ENCODE measurements around the gene TEX35.

The TEX35 gene

GRCh38 chr1:178560871-178561376 lies 48.0 kb downstream of the TEX35 start:
- DNase-seq (ENCODE audit: insufficient read length, low spot score) (no peak), FAIRE-seq (no peak)
- TF ChIP-seq POLR2AphosphoS5 (IDR thresholded peaks at IDR 0.05; ENCODE audit: low read depth, low read length): no peak
- TF ChIP-seq TAF1 (IDR thresholded peaks at IDR 0.05; ENCODE audit: low read depth, low read length): no peak
- no peak for TF ChIP-seq POLR2A (IDR thresholded peaks at IDR 0.05; ENCODE audit: low read depth, low read length)
- no peak for TF ChIP-seq POU2F2 (IDR thresholded peaks at IDR 0.05; ENCODE audit: low read depth, low read length)
- TF ChIP-seq PAX5 (IDR thresholded peaks at IDR 0.05; ENCODE audit: insufficient read depth, low read length, severe bottlenecking): no peak
- TF ChIP-seq SPI1 (IDR thresholded peaks at IDR 0.05; ENCODE audit: low read depth, low read length): no peak

- no peak for DNase-seq (ENCODE audit: insufficient read length, low spot score)
- no peak for FAIRE-seq
- TF ChIP-seq POU2F2 (IDR thresholded peaks at IDR 0.05; ENCODE audit: low read depth, low read length): no peak
- no peak for TF ChIP-seq SPI1 (IDR thresholded peaks at IDR 0.05; ENCODE audit: low read depth, low read length)
- TF ChIP-seq TAF1 (IDR thresholded peaks at IDR 0.05; ENCODE audit: low read depth, low read length): no peak
- no peak for TF ChIP-seq POLR2A (IDR thresholded peaks at IDR 0.05; ENCODE audit: low read depth, low read length)
- no peak for TF ChIP-seq POLR2AphosphoS5 (IDR thresholded peaks at IDR 0.05; ENCODE audit: low read depth, low read length)
- no peak for TF ChIP-seq PAX5 (IDR thresholded peaks at IDR 0.05; ENCODE audit: insufficient read depth, low read length, severe bottlenecking)
These were observed 50.4 kb downstream of the TEX35 start for GRCh38 chr1:178563099-178563820.

DNA sequence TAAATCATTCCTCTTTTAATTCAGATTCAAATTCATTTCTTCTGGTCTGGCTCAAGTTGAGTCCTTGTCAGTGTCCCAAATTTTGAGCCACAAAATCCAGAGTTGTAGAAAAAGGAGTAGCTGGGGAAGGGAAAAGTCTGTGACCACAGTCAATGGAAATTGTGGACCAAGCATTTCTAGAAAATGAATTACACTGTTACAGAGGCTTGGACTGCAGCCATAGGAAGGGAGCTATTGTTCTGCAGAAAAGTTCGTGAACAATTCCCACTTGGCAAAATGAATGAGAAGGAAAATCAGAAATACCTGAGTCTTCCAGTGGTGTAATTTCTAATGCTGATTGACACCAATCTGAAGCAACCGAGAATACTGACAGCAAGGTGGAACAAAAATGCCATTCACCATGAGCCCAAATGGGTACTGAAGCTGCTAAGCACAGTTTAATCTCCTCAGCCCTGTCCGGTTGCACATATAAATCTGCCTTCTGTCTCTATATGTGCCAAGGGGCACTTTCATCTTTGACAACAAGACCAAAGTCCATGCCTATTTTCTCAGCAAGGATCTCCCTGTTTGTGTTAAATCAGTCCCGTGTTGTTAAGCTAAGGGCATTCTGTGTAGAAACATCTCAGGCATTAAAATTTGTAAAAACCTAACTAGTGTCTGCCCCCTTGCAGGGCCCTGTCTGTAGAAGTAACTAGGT lies 51.3 kb downstream of the TEX35 start:
- DNase-seq (ENCODE audit: insufficient read length, low spot score) (no peak), FAIRE-seq (no peak)
- TF ChIP-seq TAF1 (IDR thresholded peaks at IDR 0.05; ENCODE audit: low read depth, low read length): no peak
- no peak for TF ChIP-seq PAX5 (IDR thresholded peaks at IDR 0.05; ENCODE audit: insufficient read depth, low read length, severe bottlenecking)
- TF ChIP-seq POLR2A (IDR thresholded peaks at IDR 0.05; ENCODE audit: low read depth, low read length): no peak
- TF ChIP-seq POU2F2 (IDR thresholded peaks at IDR 0.05; ENCODE audit: low read depth, low read length): no peak
- TF ChIP-seq POLR2AphosphoS5 (IDR thresholded peaks at IDR 0.05; ENCODE audit: low read depth, low read length): no peak
- TF ChIP-seq SPI1 (IDR thresholded peaks at IDR 0.05; ENCODE audit: low read depth, low read length): no peak

DNA sequence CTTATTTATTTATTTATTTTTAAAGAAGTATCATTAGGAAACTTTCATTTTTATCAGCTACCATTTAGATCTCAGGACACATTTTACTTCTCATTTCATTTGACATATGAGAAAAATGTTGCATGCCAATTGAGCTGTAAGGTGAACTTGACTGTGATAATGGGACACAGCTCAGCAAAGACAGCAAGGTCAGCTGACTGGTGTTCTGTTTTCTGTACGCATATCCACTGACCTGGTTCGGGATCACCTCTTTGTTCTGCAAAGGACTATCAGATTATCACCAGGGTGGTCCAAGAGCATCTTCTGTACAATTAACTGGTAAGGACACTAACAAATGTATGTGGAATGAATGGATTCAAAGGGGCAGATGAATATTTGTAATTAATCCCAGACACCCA lies 51.9 kb downstream of the TEX35 start:
- TF ChIP-seq POU2F2 (IDR thresholded peaks at IDR 0.05; ENCODE audit: low read depth, low read length) (no peak), POLR2A (IDR thresholded peaks at IDR 0.05; ENCODE audit: low read depth, low read length) (no peak), TAF1 (IDR thresholded peaks at IDR 0.05; ENCODE audit: low read depth, low read length) (no peak), SPI1 (IDR thresholded peaks at IDR 0.05; ENCODE audit: low read depth, low read length) (no peak), POLR2AphosphoS5 (IDR thresholded peaks at IDR 0.05; ENCODE audit: low read depth, low read length) (no peak), PAX5 (IDR thresholded peaks at IDR 0.05; ENCODE audit: insufficient read depth, low read length, severe bottlenecking) (no peak)
- FAIRE-seq (no peak), DNase-seq (ENCODE audit: insufficient read length, low spot score) (no peak)

- no peak for FAIRE-seq
- TF ChIP-seq TAF1 (IDR thresholded peaks at IDR 0.05; ENCODE audit: low read depth, low read length) (no peak), POLR2A (IDR thresholded peaks at IDR 0.05; ENCODE audit: low read depth, low read length) (no peak), POU2F2 (IDR thresholded peaks at IDR 0.05; ENCODE audit: low read depth, low read length) (no peak), SPI1 (IDR thresholded peaks at IDR 0.05; ENCODE audit: low read depth, low read length) (no peak)
- DNase-seq (ENCODE audit: insufficient read length, low spot score): no peak
These were observed 52.7 kb downstream of the TEX35 start for GRCh38 chr1:178565586-178565985.

GRCh38 chr1:178566187-178566586 lies 53.3 kb downstream of the TEX35 start:
- TF ChIP-seq SPI1 (IDR thresholded peaks at IDR 0.05; ENCODE audit: low read depth, low read length): no peak
- TF ChIP-seq POU2F2 (IDR thresholded peaks at IDR 0.05; ENCODE audit: low read depth, low read length): 0 out of 2 replicates have a peak, but pooled peaks have one; percentile 18
- DNase-seq (ENCODE audit: insufficient read length, low spot score): no peak
- FAIRE-seq: no peak

DNA sequence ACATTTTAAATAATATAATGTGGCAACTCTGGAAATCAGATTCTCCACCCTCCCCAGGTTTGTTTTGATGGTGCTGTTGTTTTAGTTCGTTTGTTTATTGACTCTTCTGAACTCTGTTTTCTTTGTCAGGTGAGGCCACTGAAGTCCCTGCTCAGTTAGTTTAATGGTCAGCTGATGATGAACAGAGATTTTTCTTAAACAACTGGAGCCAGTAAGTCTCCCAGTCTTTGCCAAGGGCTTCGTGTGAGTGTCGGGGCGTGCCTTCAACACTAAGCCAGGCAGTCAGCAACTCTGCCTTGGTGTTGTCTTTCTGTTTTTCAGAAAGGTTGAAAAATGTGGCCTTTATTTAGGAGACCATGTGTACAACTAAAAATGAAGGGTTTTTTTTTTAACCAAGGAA lies 58.9 kb downstream of the TEX35 start:
- DNase-seq (ENCODE audit: insufficient read length, low spot score): no peak
- FAIRE-seq: no peak
- no peak for TF ChIP-seq PAX5 (IDR thresholded peaks at IDR 0.05; ENCODE audit: insufficient read depth, low read length, severe bottlenecking)
- TF ChIP-seq POLR2A (IDR thresholded peaks at IDR 0.05; ENCODE audit: low read depth, low read length): no peak

Data from GM12891 (cell line).